Neural progenitor cell (in vitro differentiated cells): ENCODE data around the gene DCST2.

Experiments
- CTCF ChIP-seq: fragments of 200-600 bp; sonication (generic); IDR thresholded peaks from 2 replicates; pipeline ENCODE4 v1.5.1; 2017; ENCODE audit warnings: antibody characterized with exemption, mild to moderate bottlenecking
- EZH2 ChIP-seq: fragments of 200-600 bp; sonication (generic); IDR thresholded peaks from 2 replicates; pipeline ENCODE4 v1.6.1; 2017; ENCODE audit warnings: antibody characterized with exemption, mild to moderate bottlenecking, moderate library complexity
- EZH2phosphoT487 ChIP-seq: fragments of 200-600 bp; sonication (generic); IDR thresholded peaks from 2 replicates; pipeline ENCODE4 v1.6.1; 2017; ENCODE audit warnings: antibody characterized with exemption

GRCh38 chr1:155024315-155024714, 9.3 kb downstream of the DCST2 start:
- TF ChIP-seq CTCF (no peak), EZH2 (no peak), EZH2phosphoT487 (no peak)
